Kidney (tissue), 14 donors: Measurements from ENCODE around the gene DISP3. TPM values are rescaled to one million over a fixed set of nuclear protein-coding genes. Genes with fewer than 3 reads are reported as not detected.

Experiments
- DNase-seq, 5 donors: peaks; one replicate each; pipeline ENCODE4 v3.0.0-alpha.2; 2013 to 2020
- FAIRE-seq: peaks from 2 replicates; lab custom pipeline; 2012; peaks lifted over from hg19 to GRCh38; lab: Jason Lieb, UNC
- H3K27ac ChIP-seq, 2 donors: one replicate each; pipeline ENCODE4 v1.7.0; 2013; ENCODE audit warnings: low read depth in 2 of 2, low read length in 2 of 2, inconsistent platforms in 1 of 2
- H3K27me3 ChIP-seq: one replicate; pipeline ENCODE4 v1.7.1; 2013; ENCODE audit warnings: low read length, inconsistent platforms; ENCODE audit not compliant: control insufficient read depth, insufficient read depth
- H3K36me3 ChIP-seq, 3 donors: one replicate each; pipeline versions ENCODE4 v1.7.0 to v1.7.1; 2013; ENCODE audit warnings: low read length in 3 of 3, control low read depth in 1 of 3, inconsistent platforms in 1 of 3; ENCODE audit not compliant: insufficient read depth in 3 of 3, control insufficient read depth in 2 of 3
- H3K4me1 ChIP-seq, 3 donors: one replicate each; pipeline versions ENCODE4 v1.7.0 to v1.7.1; 2013; ENCODE audit warnings: low read length in 3 of 3, inconsistent platforms in 1 of 3, low read depth in 1 of 3; ENCODE audit not compliant: control insufficient read depth in 2 of 3, insufficient read depth in 2 of 3
- H3K4me3 ChIP-seq, 3 donors: one replicate each; pipeline versions ENCODE4 v1.7.0 to v1.8.1; 2013; ENCODE audit warnings: low read length in 3 of 3, control low read depth in 1 of 3, inconsistent platforms in 1 of 3
- H3K9ac ChIP-seq, 3 donors: one replicate each; pipeline versions ENCODE4 v1.7.0 to v1.7.1; 2013; ENCODE audit warnings: low read length in 3 of 3, control low read depth in 1 of 3, inconsistent platforms in 1 of 3
- H3K9me3 ChIP-seq, 3 donors: one replicate each; pipeline versions ENCODE4 v1.7.0 to v1.7.1; 2013; ENCODE audit warnings: low read length in 3 of 3, control low read depth in 1 of 3, inconsistent platforms in 1 of 3; ENCODE audit not compliant: control insufficient read depth in 2 of 3, insufficient read depth in 1 of 3
- intact Hi-C: fragments of 100-400 bp; cut with DNase I; formaldehyde crosslinking; loops from one replicate; pipeline ENCODE4 v1.11.1; 2022
- polyA plus RNA-seq: library from polyadenylated mRNA; stranded (reverse); fragments of 350-450 nt; fragmentation: Illumina TruSeq; extraction: RNeasy Lipid Tissue Mini Kit (QIAGEN cat#74804); gene quantifications from one replicate; pipeline ENCODE4 v1.2.3, GENCODE V29; 2014; ENCODE audit warnings: low read depth, low replicate concordance; ENCODE audit not compliant: insufficient read depth
- total RNA-seq: library from RNA; stranded (reverse); fragmentation: NEBNext Ultra II Directional; extraction: Animal tissue kit (Norgen Biotek cat#: 25700); gene quantifications from one replicate; pipeline ENCODE4 v1.2.1, GENCODE V29; 2021
- TF ChIP-seq, protein P1 (sequence below): IDR thresholded peaks from 3 replicates; pipeline ENCODE4 v1.5.1; 2012; ENCODE audit warnings: mild to moderate bottlenecking, moderate library complexity, borderline replicate concordance; ENCODE audit not compliant: insufficient read depth; ENCODE audit errors: extremely low read depth
- donor health status: control.
- donor health status: control.
- donor health status: control.
- donor health status: control.
- donor health status: control.
- donor health status: DM: yes; HTN: yes; CAD: no.
- donor health status: Normal renal cell carcinoma (clear cell type).

The DISP3 gene
- total and polyA plus RNA-seq, 2 donors from 2014 or later, result 0.19 TPM; not detected in 1

- TF ChIP-seq, protein P1, sequence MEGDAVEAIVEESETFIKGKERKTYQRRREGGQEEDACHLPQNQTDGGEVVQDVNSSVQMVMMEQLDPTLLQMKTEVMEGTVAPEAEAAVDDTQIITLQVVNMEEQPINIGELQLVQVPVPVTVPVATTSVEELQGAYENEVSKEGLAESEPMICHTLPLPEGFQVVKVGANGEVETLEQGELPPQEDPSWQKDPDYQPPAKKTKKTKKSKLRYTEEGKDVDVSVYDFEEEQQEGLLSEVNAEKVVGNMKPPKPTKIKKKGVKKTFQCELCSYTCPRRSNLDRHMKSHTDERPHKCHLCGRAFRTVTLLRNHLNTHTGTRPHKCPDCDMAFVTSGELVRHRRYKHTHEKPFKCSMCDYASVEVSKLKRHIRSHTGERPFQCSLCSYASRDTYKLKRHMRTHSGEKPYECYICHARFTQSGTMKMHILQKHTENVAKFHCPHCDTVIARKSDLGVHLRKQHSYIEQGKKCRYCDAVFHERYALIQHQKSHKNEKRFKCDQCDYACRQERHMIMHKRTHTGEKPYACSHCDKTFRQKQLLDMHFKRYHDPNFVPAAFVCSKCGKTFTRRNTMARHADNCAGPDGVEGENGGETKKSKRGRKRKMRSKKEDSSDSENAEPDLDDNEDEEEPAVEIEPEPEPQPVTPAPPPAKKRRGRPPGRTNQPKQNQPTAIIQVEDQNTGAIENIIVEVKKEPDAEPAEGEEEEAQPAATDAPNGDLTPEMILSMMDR, result no peak
- Histone ChIP-seq H3K27ac (no peak overlapping the region), H3K9me3 (no peaks in the 10 kb centered on the region), H3K36me3 (no peaks in the 10 kb centered on the region), H3K4me3 (no peak overlapping the region), H3K27me3 (no peaks in the 10 kb centered on the region), H3K9ac (no peak overlapping the region), H3K4me1 (no peaks in the 10 kb centered on the region)
- intact Hi-C loops, result no loop called here
- DNase-seq, result no peak
- FAIRE-seq, result no peak
Observed at GRCh38 chr1:11560061-11560460, 81.1 kb downstream of the DISP3 start.

DNA sequence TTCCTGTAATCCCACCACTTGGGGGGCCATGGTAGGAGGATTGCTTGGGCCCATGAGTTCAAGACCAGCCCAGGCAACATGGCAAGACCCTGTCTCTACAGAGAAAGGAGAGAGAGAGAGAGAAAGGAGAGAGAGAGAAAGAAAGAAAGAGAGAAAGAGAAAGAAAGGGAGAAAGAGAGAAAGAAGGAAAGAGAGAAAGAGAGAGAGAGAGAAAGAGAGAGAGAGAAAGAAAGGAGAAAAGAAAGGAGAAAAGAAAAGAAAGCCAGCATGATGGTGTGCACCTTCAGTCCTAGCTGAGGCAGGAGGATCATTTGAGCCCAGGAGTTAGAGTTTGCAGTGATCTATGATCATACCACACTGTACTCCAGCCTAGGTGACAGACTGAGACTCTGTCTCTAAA, 82.8 kb downstream of the DISP3 start:
- Histone ChIP-seq H3K27me3 (no peaks in the 10 kb centered on the region), H3K9me3 (no peaks in the 10 kb centered on the region), H3K9ac (no peak overlapping the region), H3K4me3 (no peak overlapping the region), H3K4me1 (no peaks in the 10 kb centered on the region), H3K36me3 (no peaks in the 10 kb centered on the region), H3K27ac (no peak overlapping the region)
- TF ChIP-seq, protein P1, result no peak
- FAIRE-seq, result no peak
- intact Hi-C loops, result no loop called here
- DNase-seq, result no peak

DNA sequence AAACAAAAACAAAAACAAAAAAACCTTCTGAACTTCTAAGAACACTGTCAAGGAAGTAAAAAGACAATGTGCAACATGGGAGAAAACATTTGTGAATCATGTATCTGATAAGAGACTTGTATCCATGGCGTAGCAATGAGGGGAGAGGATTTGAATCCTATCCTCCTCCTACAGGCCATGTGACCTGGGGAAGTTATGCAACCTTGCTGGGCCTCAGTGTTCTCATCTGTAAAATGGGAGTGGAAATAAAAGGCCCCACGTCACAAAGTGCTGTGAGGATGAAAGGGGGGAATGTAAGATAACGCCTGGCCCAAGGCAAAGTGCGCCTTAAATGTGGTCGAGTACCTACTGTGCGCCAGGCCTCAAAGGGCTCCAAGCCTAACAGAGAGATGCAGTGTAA, 83.7 kb downstream of the DISP3 start:
- H3K4me1 ChIP-seq, result no peaks in the 10 kb centered on the region
- no peak overlapping the region for H3K9ac ChIP-seq
- H3K4me3 ChIP-seq, result no peak overlapping the region
- no peak overlapping the region for H3K27ac ChIP-seq
- H3K27me3 ChIP-seq, result no peaks in the 10 kb centered on the region
- intact Hi-C loops, result no loop called here
- FAIRE-seq (no peak), DNase-seq (no peak)
- H3K9me3 ChIP-seq, result peaks cover 0 to 3% (median 0%) of the 10 kb centered on the region in 3 donors
- H3K36me3 ChIP-seq, result no peaks in the 10 kb centered on the region
- TF ChIP-seq, protein P1, result no peak

- H3K4me3 ChIP-seq, result no peak overlapping the region
- H3K27ac ChIP-seq, result no peak overlapping the region
- H3K36me3 ChIP-seq, result no peaks in the 10 kb centered on the region
- FAIRE-seq, result no peak
- intact Hi-C loops, result no loop called here
- no peaks in the 10 kb centered on the region for H3K27me3 ChIP-seq
- H3K4me1 ChIP-seq, result no peaks in the 10 kb centered on the region
- DNase-seq, result peak; percentile 51 to 80 (median 80)
- H3K9me3 ChIP-seq, result peaks cover 0 to 4% (median 0%) of the 10 kb centered on the region in 3 donors
- no peak overlapping the region for H3K9ac ChIP-seq
- TF ChIP-seq, protein P1, result no peak
Observed at GRCh38 chr1:11563560-11564069, 84.7 kb downstream of the DISP3 start.
